HL-60 (cell line): ENCODE measurements around the gene TBC1D22A.

Experiments
- CTCF ChIP-seq: IDR thresholded peaks from one replicate; pipeline ENCODE4 v1.5.1; 2011; ENCODE audit warnings: low read length, control low read depth, inconsistent platforms; ENCODE audit not compliant: insufficient read depth
- GABPA ChIP-seq: IDR thresholded peaks from 2 replicates; pipeline ENCODE4 v1.6.1; 2012; ENCODE audit warnings: low read depth
- POLR2AphosphoS5 ChIP-seq: IDR thresholded peaks from 2 replicates; pipeline ENCODE4 v1.6.1; 2012; ENCODE audit warnings: low read depth

GRCh38 chr22:47150426-47150825 is 388.0 kb downstream of the TBC1D22A start:
- TF ChIP-seq CTCF (no peak), POLR2AphosphoS5 (no peak), GABPA (no peak)
